PFSK-1 (cell line): ENCODE results near the gene KCNQ5.

Experiments used
- REST ChIP-seq, 2 experiments: IDR thresholded peaks; 2 replicates each; pipeline versions ENCODE4 v1.6.1 to v1.8.0; 2011 to 2012; ENCODE audit warnings: low read depth in 2 of 2, low read length in 2 of 2, control low read depth in 1 of 2, inconsistent platforms in 1 of 2, mild to moderate bottlenecking in 1 of 2, moderate library complexity in 1 of 2; ENCODE audit not compliant: insufficient read depth in 1 of 2
- TAF1 ChIP-seq: IDR thresholded peaks from 2 replicates; pipeline ENCODE4 v1.6.1; 2012; ENCODE audit warnings: low read length, control low read depth, borderline replicate concordance; ENCODE audit not compliant: insufficient read depth

GRCh38 chr6:72886170-72886569 is 264.3 kb downstream of the KCNQ5 start:
- TF ChIP-seq REST (IDR thresholded peaks at IDR 0.05; ENCODE audit: insufficient read depth in 1 of 2, low read depth in 2 of 2, low read length in 2 of 2) = no peak
- no peak for TF ChIP-seq TAF1
